Measurements from ENCODE around the gene POLA1.

DNA sequence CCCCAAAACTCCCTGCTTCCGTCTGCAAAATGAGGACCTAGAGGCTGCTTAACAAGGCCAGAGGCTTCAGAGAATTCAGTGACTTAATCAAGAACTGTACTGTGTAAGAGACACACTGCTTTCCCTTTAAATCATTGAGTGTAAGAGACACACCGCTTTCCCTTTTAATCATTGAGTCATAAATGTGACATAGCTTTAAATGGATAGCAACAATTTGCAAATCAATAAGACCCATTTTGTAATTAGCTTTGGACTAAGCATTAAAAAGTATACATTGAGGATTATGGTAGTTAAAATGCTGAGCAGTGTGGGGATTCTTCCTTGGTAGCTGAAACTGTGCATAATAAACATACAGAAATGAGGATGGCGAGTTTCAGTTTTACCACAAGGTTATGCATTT is 290.2 kb downstream of the POLA1 start:
- TF ChIP-seq, protein P1, sequence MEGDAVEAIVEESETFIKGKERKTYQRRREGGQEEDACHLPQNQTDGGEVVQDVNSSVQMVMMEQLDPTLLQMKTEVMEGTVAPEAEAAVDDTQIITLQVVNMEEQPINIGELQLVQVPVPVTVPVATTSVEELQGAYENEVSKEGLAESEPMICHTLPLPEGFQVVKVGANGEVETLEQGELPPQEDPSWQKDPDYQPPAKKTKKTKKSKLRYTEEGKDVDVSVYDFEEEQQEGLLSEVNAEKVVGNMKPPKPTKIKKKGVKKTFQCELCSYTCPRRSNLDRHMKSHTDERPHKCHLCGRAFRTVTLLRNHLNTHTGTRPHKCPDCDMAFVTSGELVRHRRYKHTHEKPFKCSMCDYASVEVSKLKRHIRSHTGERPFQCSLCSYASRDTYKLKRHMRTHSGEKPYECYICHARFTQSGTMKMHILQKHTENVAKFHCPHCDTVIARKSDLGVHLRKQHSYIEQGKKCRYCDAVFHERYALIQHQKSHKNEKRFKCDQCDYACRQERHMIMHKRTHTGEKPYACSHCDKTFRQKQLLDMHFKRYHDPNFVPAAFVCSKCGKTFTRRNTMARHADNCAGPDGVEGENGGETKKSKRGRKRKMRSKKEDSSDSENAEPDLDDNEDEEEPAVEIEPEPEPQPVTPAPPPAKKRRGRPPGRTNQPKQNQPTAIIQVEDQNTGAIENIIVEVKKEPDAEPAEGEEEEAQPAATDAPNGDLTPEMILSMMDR (IDR thresholded peaks at IDR 0.05; ENCODE audit: low read depth, low read length), result no peak
- TF ChIP-seq EZH2phosphoT487 (IDR thresholded peaks at IDR 0.05; ENCODE audit: low read depth), result no peak

Measured in OCI-LY3 (cell line).